HepG2 (cell line): ENCODE data around the gene KIAA1958. TPM values are rescaled to one million over a fixed set of nuclear protein-coding genes. Genes with fewer than 3 reads are reported as not detected.

ENCODE experiments used
- ATAC-seq: fragments of 200-7000 bp; cut with Tn5 transposase; 3 replicates; pipeline ENCODE4 v1.9.1; 2020; ENCODE audit warnings: mild to moderate bottlenecking, moderate library complexity
- BruUV-seq: library from RNA; stranded (reverse); fragments of 400-500 nt; replicated peaks from 2 replicates; lab custom pipeline; 2021; lab: Mats Ljungman, UMichigan
- CTCF ChIA-PET: fragments of 300-600 bp; formaldehyde crosslinking; extraction: SDS; loops from one replicate; lab custom pipeline; 2021; ENCODE audit warnings: low total read pairs, inconsistent platforms, low intra/inter-chr PET ratio; lab: Yijun Ruan, JAX
- POLR2A ChIA-PET: fragments of 350-600 bp; sonication (Branson Sonifier 250); formaldehyde crosslinking; loops from one replicate; lab custom pipeline; 2020; ENCODE audit warnings: antibody characterized with exemption, inconsistent platforms; lab: Yijun Ruan, JAX
- DNase-seq: peaks from one replicate; pipeline ENCODE4 v3.0.0-alpha.2; 2015; ENCODE audit warnings: low spot score
- FAIRE-seq: peaks from 3 replicates; lab custom pipeline; 2011; peaks lifted over from hg19 to GRCh38; lab: Jason Lieb, UNC
- H2AFZ ChIP-seq: one replicate; pipeline ENCODE4 v1.6.1; 2011; ENCODE audit warnings: low read length, inconsistent platforms
- H3K27ac ChIP-seq: fragments of 300-600 bp; 3 replicates; pipeline ENCODE4 v1.8.0; 2011; ENCODE audit warnings: mixed run types, mild to moderate bottlenecking, mixed read lengths, low read length, inconsistent platforms; ENCODE audit not compliant: insufficient read depth; ENCODE audit errors: extremely low read length
- H3K27me3 ChIP-seq, 2 experiments: fragments of 200-600 bp in 1 of 2; 2 replicates in 1 of 2; 3 replicates in 1 of 2; pipeline versions ENCODE4 v1.6.0 to v1.8.0; 2011; ENCODE audit warnings: low read length in 2 of 2, mild to moderate bottlenecking in 2 of 2, moderate library complexity in 2 of 2, inconsistent platforms in 1 of 2; ENCODE audit not compliant: insufficient read depth in 2 of 2, control insufficient read depth in 1 of 2
- H3K36me3 ChIP-seq, 2 experiments: fragments of 200-600 bp in 1 of 2; replicated peaks in 1 of 2; 2 replicates in 1 of 2; 3 replicates in 1 of 2; pipeline versions ENCODE4 v1.5.1 to v1.8.0; 2011; ENCODE audit warnings: low read length in 2 of 2, inconsistent platforms in 1 of 2; ENCODE audit not compliant: insufficient read depth in 2 of 2, control insufficient read depth in 1 of 2
- H3K4me1 ChIP-seq: 2 replicates; pipeline ENCODE4 v1.5.1; 2012; ENCODE audit warnings: low read length, inconsistent platforms; ENCODE audit not compliant: insufficient read depth
- H3K4me2 ChIP-seq: 2 replicates; pipeline ENCODE4 v1.6.0; 2011; ENCODE audit warnings: low read depth, low read length, inconsistent platforms
- H3K4me3 ChIP-seq, 3 experiments: fragments of 200-600 bp in 1 of 3; sonication (generic), shearing (Covaris generic) in 1 of 3; replicated peaks in 1 of 3; 2 replicates each; pipeline ENCODE4 v1.5.1; 2011 to 2016; ENCODE audit warnings: low read length in 3 of 3, inconsistent platforms in 2 of 3, low read depth in 2 of 3, mild to moderate bottlenecking in 2 of 3, control low read depth in 1 of 3, mixed read lengths in 1 of 3; ENCODE audit not compliant: insufficient read depth in 1 of 3
- H3K79me2 ChIP-seq: one replicate; pipeline ENCODE4 v1.6.1; 2011; ENCODE audit warnings: low read length, inconsistent platforms; ENCODE audit not compliant: insufficient read depth
- H3K9ac ChIP-seq: 2 replicates; pipeline ENCODE4 v1.6.0; 2011; ENCODE audit warnings: mild to moderate bottlenecking, low read depth, low read length, inconsistent platforms; ENCODE audit not compliant: insufficient read depth
- H3K9me3 ChIP-seq: 2 replicates; pipeline ENCODE4 v1.5.1; 2012; ENCODE audit warnings: mild to moderate bottlenecking, low read length
- H4K20me1 ChIP-seq: 2 replicates; pipeline ENCODE4 v1.6.0; 2011; ENCODE audit warnings: inconsistent platforms, mild to moderate bottlenecking, low read length, moderate library complexity; ENCODE audit not compliant: insufficient read depth
- ETV5 ChIP-seq: IDR thresholded peaks from 2 replicates; pipeline ENCODE4 v1.6.1; 2018; ENCODE audit warnings: missing biosample characterization, missing genetic modification reagents, inconsistent platforms, borderline replicate concordance
- HMG20B ChIP-seq: conservative IDR thresholded peaks from 2 replicates; pipeline ENCODE4 v1.6.1; 2016; ENCODE audit warnings: missing genetic modification reagents, missing compliant biosample characterization
- NR3C1 ChIP-seq: sonication (generic); formaldehyde crosslinking; IDR thresholded peaks from 2 replicates; pipeline ENCODE4 v1.4.0; 2020; ENCODE audit warnings: missing genetic modification reagents
- ZNF501 ChIP-seq: sonication (generic); formaldehyde crosslinking; IDR thresholded peaks from 2 replicates; pipeline ENCODE4 v1.5.1; 2020; ENCODE audit warnings: mild to moderate bottlenecking, moderate library complexity, missing genetic modification reagents
- ZNF83 ChIP-seq: sonication (generic); formaldehyde crosslinking; IDR thresholded peaks from 2 replicates; pipeline ENCODE4 v1.4.0; 2020; ENCODE audit warnings: missing genetic modification reagents, mild to moderate bottlenecking, borderline replicate concordance
- in situ Hi-C: cut with HindIII; loops from 2 replicates; pipeline ENCODE4 v1.10.0; 2017; ENCODE audit warnings: low pct_unique_long_range_greater_than_20kb; ENCODE audit not compliant: extremely low pct_ligation_motif_present
- intact Hi-C: fragments of 100-400 bp; cut with micrococcal nuclease; formaldehyde crosslinking; loops from one replicate; pipeline ENCODE4 v1.10.0; 2022; ENCODE audit not compliant: unreplicated experiment
- polyA plus RNA-seq, 8 experiments: library from polyadenylated mRNA; depleted of rRNA in 3 of 8; stranded (reverse) in 7 of 8; unstranded in 1 of 8; fragments of >200 nt; fragmentation: Illumina TruSeq in 4 of 8; extraction: Trizol in 4 of 8; gene quantifications; 2 replicates each; pipeline versions ENCODE4 v1.2.1 to v1.2.3, GENCODE V29; 2011 to 2016; ENCODE audit warnings: low read depth in 4 of 8, missing spikeins in 1 of 8, mixed read lengths in 1 of 8; ENCODE audit not compliant: insufficient read depth in 1 of 8
- total RNA-seq, 5 experiments: library from RNA; depleted of rRNA; stranded (reverse); fragments of >200 nt; fragmentation: Illumina TruSeq; extraction: Trizol; gene quantifications; 2 replicates each; pipeline ENCODE4 v1.2.3, GENCODE V29; 2016; ENCODE audit warnings: low read depth in 1 of 5
- TF ChIP-seq, protein P1 (sequence below): sonication (generic); formaldehyde crosslinking; IDR thresholded peaks from 2 replicates; pipeline ENCODE4; 2020; ENCODE audit warnings: missing genetic modification reagents, mild to moderate bottlenecking, borderline replicate concordance

The KIAA1958 gene
- total and polyA plus RNA-seq, 2 of the 13 experiments (the other 11 are each of a cell fraction or from before 2014, with no cell fraction given): 8.5 to 10.3 TPM

DNA sequence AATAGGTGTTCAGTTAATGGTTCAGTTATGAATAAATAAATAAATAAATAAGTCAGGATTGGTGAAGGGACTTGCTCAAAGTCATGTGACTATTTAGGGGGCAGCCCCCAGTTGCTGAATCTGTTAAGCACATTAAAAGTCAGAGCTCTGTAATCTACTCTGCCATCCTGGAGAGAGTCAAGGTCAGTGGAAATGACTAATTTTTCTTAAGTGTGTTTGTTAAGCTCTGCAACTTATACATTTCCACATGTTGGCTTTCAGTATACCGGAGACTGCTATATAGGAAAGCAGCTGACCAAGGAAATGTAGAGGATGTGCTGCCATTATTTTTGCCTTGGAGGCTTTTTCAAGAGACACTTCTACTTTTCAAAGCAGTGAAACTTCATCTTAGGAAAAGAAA lies 57.9 kb downstream of the KIAA1958 start (continued):
- TF ChIP-seq, protein P1, sequence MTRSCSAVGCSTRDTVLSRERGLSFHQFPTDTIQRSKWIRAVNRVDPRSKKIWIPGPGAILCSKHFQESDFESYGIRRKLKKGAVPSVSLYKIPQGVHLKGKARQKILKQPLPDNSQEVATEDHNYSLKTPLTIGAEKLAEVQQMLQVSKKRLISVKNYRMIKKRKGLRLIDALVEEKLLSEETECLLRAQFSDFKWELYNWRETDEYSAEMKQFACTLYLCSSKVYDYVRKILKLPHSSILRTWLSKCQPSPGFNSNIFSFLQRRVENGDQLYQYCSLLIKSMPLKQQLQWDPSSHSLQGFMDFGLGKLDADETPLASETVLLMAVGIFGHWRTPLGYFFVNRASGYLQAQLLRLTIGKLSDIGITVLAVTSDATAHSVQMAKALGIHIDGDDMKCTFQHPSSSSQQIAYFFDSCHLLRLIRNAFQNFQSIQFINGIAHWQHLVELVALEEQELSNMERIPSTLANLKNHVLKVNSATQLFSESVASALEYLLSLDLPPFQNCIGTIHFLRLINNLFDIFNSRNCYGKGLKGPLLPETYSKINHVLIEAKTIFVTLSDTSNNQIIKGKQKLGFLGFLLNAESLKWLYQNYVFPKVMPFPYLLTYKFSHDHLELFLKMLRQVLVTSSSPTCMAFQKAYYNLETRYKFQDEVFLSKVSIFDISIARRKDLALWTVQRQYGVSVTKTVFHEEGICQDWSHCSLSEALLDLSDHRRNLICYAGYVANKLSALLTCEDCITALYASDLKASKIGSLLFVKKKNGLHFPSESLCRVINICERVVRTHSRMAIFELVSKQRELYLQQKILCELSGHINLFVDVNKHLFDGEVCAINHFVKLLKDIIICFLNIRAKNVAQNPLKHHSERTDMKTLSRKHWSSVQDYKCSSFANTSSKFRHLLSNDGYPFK (CRISPR knock-in tag): no peak
- TF ChIP-seq NR3C1 (CRISPR knock-in tag): no peak

DNA sequence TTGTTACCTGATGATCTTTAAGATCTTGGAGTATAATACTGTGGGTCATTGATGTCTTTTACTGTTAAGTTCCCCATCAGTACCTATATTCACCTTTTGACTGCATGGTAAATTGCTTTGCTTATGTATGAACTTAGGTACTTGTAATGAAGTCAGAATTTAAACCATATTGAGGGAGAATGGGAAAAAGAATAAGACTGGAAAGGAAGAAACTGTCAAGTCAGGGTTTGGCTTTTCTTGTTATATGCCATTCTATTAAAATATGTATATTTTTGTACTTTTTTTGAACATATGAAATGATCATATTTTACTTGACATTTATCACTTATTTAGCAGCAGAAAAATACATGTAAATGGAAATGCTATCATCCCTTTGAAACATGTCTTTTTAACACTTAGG lies 58.6 kb downstream of the KIAA1958 start:
- Histone ChIP-seq H3K9ac (no peak overlapping the region), H3K9me3 (no peaks in the 10 kb centered on the region), H3K4me3 (no peak overlapping the region), H3K79me2 (peaks cover 59% of the 10 kb centered on the region), H3K4me1 (peaks cover 28% of the 10 kb centered on the region), H3K27me3 (no peaks in the 10 kb centered on the region), H3K4me2 (no peak overlapping the region), H3K36me3 (no peaks in the 10 kb centered on the region), H3K27ac (no peak overlapping the region), H2AFZ (no peak overlapping the region), H4K20me1 (peaks cover 12% of the 10 kb centered on the region; the same call in 1 of the 2 replicates)
- intact Hi-C loops (no loop called here), in situ Hi-C loops (no loop called here)
- ChIA-PET CTCF (no interaction called here), POLR2A (interaction anchor here (1.3 kb wide), 1 partner anchor 59 kb away, joined by 3 read pairs; the partner anchor contains the start of gene KIAA1958)
- no peak for ATAC-seq
- FAIRE-seq: no peak
- TF ChIP-seq ZNF501 (no peak), ZNF83 (CRISPR knock-in tag) (no peak), ETV5 (CRISPR knock-in tag) (no peak), HMG20B (CRISPR knock-in tag) (no peak)
- no peak for DNase-seq
- BruUV-seq: no TSS peak
